Endothelial cell (in vitro differentiated cells): Measurements from ENCODE around the gene ABHD17C. TPM values are rescaled to one million over a fixed set of nuclear protein-coding genes. Genes with fewer than 3 reads are reported as not detected.

Experiments used
- DNase-seq: peaks from one replicate; pipeline ENCODE4 v3.0.0; 2021; ENCODE audit warnings: low spot score
- H3K27ac Mint-ChIP-seq: one replicate; pipeline ENCODE4 v1.8.0; 2021; ENCODE audit warnings: mixed read lengths, inconsistent platforms; ENCODE audit not compliant: unreplicated experiment
- H3K27me3 Mint-ChIP-seq: one replicate; pipeline ENCODE4 v1.8.0; 2021; ENCODE audit warnings: mild to moderate bottlenecking, moderate library complexity, mixed read lengths, inconsistent platforms; ENCODE audit not compliant: unreplicated experiment
- H3K36me3 Mint-ChIP-seq: one replicate; pipeline ENCODE4 v1.8.0; 2021; ENCODE audit warnings: mild to moderate bottlenecking, low read depth, mixed read lengths, inconsistent platforms; ENCODE audit not compliant: unreplicated experiment
- H3K4me1 Mint-ChIP-seq: one replicate; pipeline ENCODE4 v1.8.0; 2021; ENCODE audit warnings: mild to moderate bottlenecking, mixed read lengths, inconsistent platforms; ENCODE audit not compliant: unreplicated experiment
- H3K4me3 Mint-ChIP-seq: one replicate; pipeline ENCODE4 v1.8.0; 2021; ENCODE audit warnings: mild to moderate bottlenecking, mixed read lengths, inconsistent platforms; ENCODE audit not compliant: unreplicated experiment
- H3K9me3 Mint-ChIP-seq: one replicate; pipeline ENCODE4 v1.8.0; 2021; ENCODE audit warnings: mixed read lengths, inconsistent platforms; ENCODE audit not compliant: unreplicated experiment
- total RNA-seq: library from RNA; stranded (reverse); fragmentation: NEBNext Ultra II Directional; extraction: Animal tissue kit (Norgen Biotek cat#: 25700); gene quantifications from one replicate; pipeline ENCODE4 v1.2.1, GENCODE V29; 2021; ENCODE audit not compliant: unreplicated experiment
- TF ChIP-seq, protein P1 (sequence below): fragments of 200-600 bp; sonication (generic); IDR thresholded peaks from one replicate; pipeline ENCODE4 v1.5.0; 2021; ENCODE audit warnings: antibody characterized with exemption; ENCODE audit not compliant: unreplicated experiment

ABHD17C gene
- total RNA-seq, 1 donor from 2014 or later = 3.3 TPM

DNA sequence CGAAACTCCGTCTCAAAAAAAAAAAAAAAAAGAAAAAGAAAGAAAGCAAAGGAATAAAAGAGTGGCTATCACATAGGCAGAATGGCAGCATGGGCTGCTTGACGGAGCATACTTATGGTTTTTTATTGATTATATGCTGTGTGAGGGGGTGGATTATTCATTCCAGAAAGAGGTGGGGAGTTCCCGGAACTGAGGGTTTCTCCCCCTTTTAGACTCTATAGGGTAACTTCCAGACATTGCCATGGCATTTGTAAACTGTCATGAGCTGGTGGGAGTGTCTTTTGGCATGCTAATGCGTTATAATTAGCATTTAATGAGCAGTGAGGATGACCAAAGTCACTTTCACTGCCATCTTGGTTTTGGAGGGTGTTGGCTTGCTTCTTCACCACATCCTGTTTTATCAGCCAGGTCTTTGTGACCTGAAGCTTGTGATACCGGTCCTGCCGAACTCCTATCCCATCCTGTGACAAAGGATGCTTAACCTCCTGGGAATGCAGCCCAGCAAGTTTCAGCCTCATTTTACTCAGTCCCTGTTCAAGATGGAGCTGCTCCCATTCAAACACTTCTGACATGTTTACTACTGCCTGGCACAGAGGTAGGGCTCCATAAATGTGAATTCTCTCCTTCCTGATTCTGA lies 15.8 kb upstream of the ABHD17C start:
- no peaks in the 10 kb centered on the region for H3K9me3 Mint-ChIP-seq
- TF ChIP-seq, protein P1, sequence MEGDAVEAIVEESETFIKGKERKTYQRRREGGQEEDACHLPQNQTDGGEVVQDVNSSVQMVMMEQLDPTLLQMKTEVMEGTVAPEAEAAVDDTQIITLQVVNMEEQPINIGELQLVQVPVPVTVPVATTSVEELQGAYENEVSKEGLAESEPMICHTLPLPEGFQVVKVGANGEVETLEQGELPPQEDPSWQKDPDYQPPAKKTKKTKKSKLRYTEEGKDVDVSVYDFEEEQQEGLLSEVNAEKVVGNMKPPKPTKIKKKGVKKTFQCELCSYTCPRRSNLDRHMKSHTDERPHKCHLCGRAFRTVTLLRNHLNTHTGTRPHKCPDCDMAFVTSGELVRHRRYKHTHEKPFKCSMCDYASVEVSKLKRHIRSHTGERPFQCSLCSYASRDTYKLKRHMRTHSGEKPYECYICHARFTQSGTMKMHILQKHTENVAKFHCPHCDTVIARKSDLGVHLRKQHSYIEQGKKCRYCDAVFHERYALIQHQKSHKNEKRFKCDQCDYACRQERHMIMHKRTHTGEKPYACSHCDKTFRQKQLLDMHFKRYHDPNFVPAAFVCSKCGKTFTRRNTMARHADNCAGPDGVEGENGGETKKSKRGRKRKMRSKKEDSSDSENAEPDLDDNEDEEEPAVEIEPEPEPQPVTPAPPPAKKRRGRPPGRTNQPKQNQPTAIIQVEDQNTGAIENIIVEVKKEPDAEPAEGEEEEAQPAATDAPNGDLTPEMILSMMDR = no peak
- H3K36me3 Mint-ChIP-seq = no peaks in the 10 kb centered on the region
- no peaks in the 10 kb centered on the region for H3K27me3 Mint-ChIP-seq
- H3K4me1 Mint-ChIP-seq = peaks cover 5% of the 10 kb centered on the region
- DNase-seq = no peak
- H3K27ac Mint-ChIP-seq = no peak overlapping the region
- no peak overlapping the region for H3K4me3 Mint-ChIP-seq

DNA sequence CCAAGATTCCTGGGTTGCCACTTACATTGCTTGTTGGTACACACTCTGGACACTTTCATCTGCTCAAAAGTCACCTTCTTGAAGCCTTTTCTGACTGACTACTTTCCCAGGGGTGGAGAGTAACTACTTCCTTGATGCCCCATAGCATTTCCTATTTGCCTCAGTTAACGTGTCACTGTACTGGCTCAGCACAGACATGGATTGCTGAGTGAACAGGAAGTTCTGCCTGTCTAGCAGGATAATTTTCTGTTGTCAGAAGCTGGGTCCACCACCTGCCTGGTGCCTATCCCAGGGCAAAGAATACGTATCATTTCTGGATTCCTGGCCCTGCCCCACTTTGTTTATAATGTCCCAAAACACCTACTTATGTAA lies 15.3 kb upstream of the ABHD17C start:
- Mint-ChIP-seq H3K27ac (no peak overlapping the region), H3K9me3 (no peaks in the 10 kb centered on the region), H3K27me3 (no peaks in the 10 kb centered on the region), H3K4me3 (no peak overlapping the region), H3K4me1 (peaks cover 5% of the 10 kb centered on the region), H3K36me3 (no peaks in the 10 kb centered on the region)
- DNase-seq = no peak
- TF ChIP-seq, protein P1 = no peak

DNA sequence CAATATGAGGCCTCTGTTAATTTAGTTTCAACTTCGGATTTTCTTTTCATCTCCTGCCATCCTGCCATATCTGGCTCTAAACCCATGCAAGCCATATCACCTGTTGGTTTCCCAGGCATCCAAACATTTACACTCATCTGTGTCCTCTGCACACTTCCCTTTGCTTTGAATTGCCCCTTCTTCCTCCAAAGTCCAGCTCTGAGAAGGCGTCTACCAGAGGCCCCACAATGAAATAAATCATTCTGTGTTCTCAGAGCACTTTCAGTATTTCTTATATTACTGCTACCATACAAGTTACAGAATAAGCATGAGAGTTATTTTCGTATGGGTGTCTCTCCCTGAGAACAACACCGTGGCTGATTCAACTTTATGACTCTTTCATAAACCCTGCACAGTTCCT lies 12.9 kb upstream of the ABHD17C start:
- H3K4me1 Mint-ChIP-seq = peaks cover 5% of the 10 kb centered on the region
- no peak overlapping the region for H3K27ac Mint-ChIP-seq
- H3K36me3 Mint-ChIP-seq = no peaks in the 10 kb centered on the region
- no peaks in the 10 kb centered on the region for H3K9me3 Mint-ChIP-seq
- TF ChIP-seq, protein P1 = no peak
- no peaks in the 10 kb centered on the region for H3K27me3 Mint-ChIP-seq
- DNase-seq = no peak
- H3K4me3 Mint-ChIP-seq = no peak overlapping the region

DNA sequence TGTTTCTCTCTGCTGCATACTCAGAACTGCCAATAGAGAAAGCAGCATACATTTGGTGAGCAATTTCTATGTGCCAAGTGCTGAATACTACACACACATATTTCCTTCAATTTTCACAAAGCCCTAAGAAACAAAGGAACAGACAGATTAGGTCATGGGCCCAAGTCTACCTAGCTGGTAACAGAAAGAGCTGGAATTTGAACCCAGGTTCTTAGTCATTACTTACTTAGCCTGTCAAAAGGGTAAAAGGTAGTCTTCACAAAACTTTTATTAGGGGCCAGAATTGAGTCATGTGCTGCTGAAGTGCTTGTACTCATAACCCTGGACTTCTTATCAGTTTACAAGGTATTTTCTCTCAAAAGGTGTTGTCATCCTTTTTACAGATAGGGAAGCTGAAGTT lies 10.4 kb upstream of the ABHD17C start:
- no peak for DNase-seq
- Mint-ChIP-seq H3K36me3 (no peaks in the 10 kb centered on the region), H3K9me3 (no peaks in the 10 kb centered on the region), H3K27ac (no peak overlapping the region), H3K4me1 (peaks cover 2% of the 10 kb centered on the region), H3K27me3 (no peaks in the 10 kb centered on the region), H3K4me3 (no peak overlapping the region)
- TF ChIP-seq, protein P1 = no peak

DNA sequence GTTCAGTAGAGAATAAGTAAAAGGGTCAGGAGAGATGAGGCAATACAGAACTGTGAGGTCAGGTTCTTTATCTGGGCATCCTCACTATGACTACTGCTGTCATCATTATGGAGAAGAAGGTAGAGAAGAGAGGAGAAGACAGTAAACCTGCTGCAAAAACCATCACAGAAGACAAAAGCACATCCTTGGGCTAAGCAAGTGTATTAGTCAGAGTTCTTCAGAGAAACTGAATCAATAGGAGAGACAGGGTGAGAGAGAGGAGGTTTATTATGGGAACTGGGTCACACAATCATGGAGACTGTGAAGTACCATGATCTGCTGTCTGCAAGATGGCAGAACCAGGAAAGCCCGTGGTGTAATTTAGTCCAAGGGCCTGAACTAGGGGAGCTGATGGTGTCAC lies 9.5 kb upstream of the ABHD17C start:
- DNase-seq = no peak
- TF ChIP-seq, protein P1 = no peak
- Mint-ChIP-seq H3K9me3 (no peaks in the 10 kb centered on the region), H3K27me3 (no peaks in the 10 kb centered on the region), H3K4me1 (no peaks in the 10 kb centered on the region), H3K4me3 (no peak overlapping the region), H3K27ac (no peak overlapping the region), H3K36me3 (no peaks in the 10 kb centered on the region)
